Liver (tissue), 9 donors: ENCODE measurements around the gene ABCC9. TPM values are rescaled to one million over a fixed set of nuclear protein-coding genes. Genes with fewer than 3 reads are reported as not detected.

Experiments
- DNase-seq: peaks from one replicate; pipeline ENCODE4 v3.0.0-alpha.2; 2017; ENCODE audit warnings: low spot score
- H3K27ac ChIP-seq, 2 donors: one replicate each; pipeline ENCODE4 v1.7.0; 2013; ENCODE audit warnings: inconsistent platforms in 2 of 2, low read length in 2 of 2, control low read depth in 1 of 2, low read depth in 1 of 2, mild to moderate bottlenecking in 1 of 2
- H3K27me3 ChIP-seq, 4 donors: one replicate each; pipeline versions ENCODE4 v1.6.1 to v1.7.0; 2013; ENCODE audit warnings: low read length in 3 of 4, inconsistent platforms in 1 of 4, mild to moderate bottlenecking in 1 of 4, moderate library complexity in 1 of 4; ENCODE audit not compliant: control insufficient read depth in 4 of 4, insufficient read depth in 4 of 4
- H3K36me3 ChIP-seq, 4 donors: one replicate each; pipeline versions ENCODE4 v1.6.1 to v1.7.0; 2013; ENCODE audit warnings: low read length in 3 of 4, mild to moderate bottlenecking in 3 of 4, low read depth in 1 of 4, moderate library complexity in 1 of 4; ENCODE audit not compliant: control insufficient read depth in 4 of 4, insufficient read depth in 3 of 4
- H3K4me1 ChIP-seq, 4 donors: one replicate each; pipeline versions ENCODE4 v1.6.1 to v1.7.0; 2013; ENCODE audit warnings: low read length in 3 of 4, mild to moderate bottlenecking in 3 of 4, moderate library complexity in 1 of 4; ENCODE audit not compliant: control insufficient read depth in 4 of 4, insufficient read depth in 4 of 4
- H3K4me3 ChIP-seq, 3 donors: one replicate each; pipeline versions ENCODE4 v1.6.1 to v1.7.0; 2013; ENCODE audit warnings: low read length in 3 of 3, control low read depth in 1 of 3, low read depth in 1 of 3, mild to moderate bottlenecking in 1 of 3
- H3K9ac ChIP-seq, 2 donors: one replicate each; pipeline ENCODE4 v1.7.0; 2013; ENCODE audit warnings: low read length in 2 of 2, mild to moderate bottlenecking in 2 of 2, moderate library complexity in 2 of 2, control low read depth in 1 of 2, low read depth in 1 of 2
- H3K9me3 ChIP-seq, 4 donors: one replicate each; pipeline versions ENCODE4 v1.6.1 to v1.7.0; 2013; ENCODE audit warnings: low read length in 3 of 4; ENCODE audit not compliant: control insufficient read depth in 4 of 4
- ATF3 ChIP-seq: IDR thresholded peaks from 2 replicates; pipeline ENCODE4 v1.6.1; 2016; ENCODE audit warnings: antibody characterized with exemption
- CTCF ChIP-seq: fragments of 150-350 bp; IDR thresholded peaks from 2 replicates; pipeline ENCODE4 v1.5.1; 2017; ENCODE audit warnings: improper control_type of control experiment, low read depth, low read length; ENCODE audit not compliant: missing input control
- EGR1 ChIP-seq, 2 donors: IDR thresholded peaks; 2 replicates each; pipeline ENCODE4 v1.6.1; 2016 to 2018; ENCODE audit warnings: antibody characterized with exemption in 2 of 2, low read depth in 2 of 2
- FOXA1 ChIP-seq: IDR thresholded peaks from 2 replicates; pipeline ENCODE4 v1.6.1; 2016; ENCODE audit warnings: antibody characterized with exemption
- FOXA2 ChIP-seq: IDR thresholded peaks from 2 replicates; pipeline ENCODE4 v1.6.1; 2016; ENCODE audit warnings: antibody characterized with exemption
- GABPA ChIP-seq, 2 donors: IDR thresholded peaks in 1 of 2; conservative IDR thresholded peaks in 1 of 2; 2 replicates each; pipeline ENCODE4 v1.6.1; 2016; ENCODE audit warnings: antibody characterized with exemption in 2 of 2, mild to moderate bottlenecking in 1 of 2, moderate library complexity in 1 of 2
- HNF4A ChIP-seq, 2 donors: conservative IDR thresholded peaks; 2 replicates each; pipeline ENCODE4 v1.6.1; 2016; ENCODE audit warnings: antibody characterized with exemption in 2 of 2, mild to moderate bottlenecking in 2 of 2
- HNF4G ChIP-seq: IDR thresholded peaks from 2 replicates; pipeline ENCODE4 v1.6.1; 2016; ENCODE audit warnings: antibody characterized with exemption
- JUND ChIP-seq, 2 donors: IDR thresholded peaks; 2 replicates each; pipeline ENCODE4 v1.6.1; 2016; ENCODE audit warnings: antibody characterized with exemption in 2 of 2
- NR2F2 ChIP-seq: IDR thresholded peaks from 2 replicates; pipeline ENCODE4 v1.6.1; 2016; ENCODE audit warnings: antibody characterized with exemption
- RAD21 ChIP-seq, 2 donors: IDR thresholded peaks; 2 replicates each; pipeline ENCODE4 v1.6.1; 2016; ENCODE audit warnings: antibody characterized with exemption in 2 of 2, mild to moderate bottlenecking in 2 of 2
- RXRA ChIP-seq, 2 donors: IDR thresholded peaks; 2 replicates each; pipeline ENCODE4 v1.6.1; 2017 to 2018; ENCODE audit warnings: antibody characterized with exemption in 2 of 2, mild to moderate bottlenecking in 1 of 2
- SP1 ChIP-seq: IDR thresholded peaks from 2 replicates; pipeline ENCODE4 v1.6.1; 2018; ENCODE audit warnings: antibody characterized with exemption, mild to moderate bottlenecking
- TAF1 ChIP-seq: conservative IDR thresholded peaks from 2 replicates; pipeline ENCODE4 v1.6.1; 2016; ENCODE audit warnings: antibody characterized with exemption, mild to moderate bottlenecking
- YY1 ChIP-seq: IDR thresholded peaks from 2 replicates; pipeline ENCODE4 v1.6.1; 2016; ENCODE audit warnings: antibody characterized with exemption, mild to moderate bottlenecking
- WGBS: extraction: QIAGEN DNeasy Blood & Tissue Kit; methylation state at CpG from one replicate; pipeline ENCODE4 v1.1.7; 2013; 5-methylcytosine and 5-hydroxymethylcytosine counted together
- polyA plus RNA-seq, 2 donors: library from polyadenylated mRNA; stranded (reverse) in 1 of 2; unstranded in 1 of 2; fragments of 200-250 nt in 1 of 2; fragments of >200 nt in 1 of 2; fragmentation: Nextera tagmentation in 1 of 2; extraction: Ambion mirVana in 1 of 2; gene quantifications; one replicate each; pipeline versions ENCODE4 v1.2.1 to v1.2.3, GENCODE V29; 2013 to 2015
- total RNA-seq, 2 donors: library from RNA; depleted of rRNA; stranded (reverse); fragments of >200 nt; gene quantifications; one replicate each; pipeline ENCODE4 v1.2.3, GENCODE V29; 2014
- TF ChIP-seq, protein P1 (sequence below): IDR thresholded peaks from 2 replicates; pipeline ENCODE4 v1.6.1; 2016; ENCODE audit warnings: antibody characterized with exemption
- TF ChIP-seq, protein P2 (sequence below): IDR thresholded peaks from 2 replicates; pipeline ENCODE4 v1.6.1; 2016; ENCODE audit warnings: antibody characterized with exemption, mild to moderate bottlenecking
- TF ChIP-seq, protein P3 (sequence below): IDR thresholded peaks from 2 replicates; pipeline ENCODE4 v1.6.1; 2016; ENCODE audit warnings: antibody characterized with exemption
- donor health status: healthy.
- donor health status: healthy.
- donor health status: healthy.
- donor health status: healthy.
- donor health status: healthy.

The ABCC9 gene
- total and polyA plus RNA-seq, 4 donors = 2.7 to 55.6 (median 10.7) TPM

GRCh38 chr12:21828136-21828775 lies 113.0 kb downstream of the ABCC9 start:
- Histone ChIP-seq H3K36me3 (peaks cover 0 to 4% (median 0%) of the 10 kb centered on the region in 4 donors), H3K9me3 (no peaks in the 10 kb centered on the region), H3K27ac (peak overlapping the region; percentile 66 to 70), H3K9ac (no peak overlapping the region), H3K4me1 (peaks cover 4 to 41% (median 28%) of the 10 kb centered on the region in 4 donors), H3K27me3 (no peaks in the 10 kb centered on the region), H3K4me3 (no peak overlapping the region)
- WGBS = 73% methylated on average over 4 of the region's 4 CpGs
- TF ChIP-seq ATF3 = peak; percentile 13
- no peak for TF ChIP-seq NR2F2
- no peak for TF ChIP-seq EGR1 (IDR thresholded peaks at IDR 0.05; ENCODE audit: low read depth in 2 of 2)
- peak in 1 of 2 donors; percentile 56 for TF ChIP-seq HNF4A (conservative IDR thresholded peaks at IDR 0.05)
- no peak for TF ChIP-seq FOXA2
- no peak for TF ChIP-seq RAD21 (IDR thresholded peaks at IDR 0.05)
- TF ChIP-seq JUND (IDR thresholded peaks at IDR 0.05) = peak in 1 of 2 donors; percentile 11
- no peak for DNase-seq

DNA sequence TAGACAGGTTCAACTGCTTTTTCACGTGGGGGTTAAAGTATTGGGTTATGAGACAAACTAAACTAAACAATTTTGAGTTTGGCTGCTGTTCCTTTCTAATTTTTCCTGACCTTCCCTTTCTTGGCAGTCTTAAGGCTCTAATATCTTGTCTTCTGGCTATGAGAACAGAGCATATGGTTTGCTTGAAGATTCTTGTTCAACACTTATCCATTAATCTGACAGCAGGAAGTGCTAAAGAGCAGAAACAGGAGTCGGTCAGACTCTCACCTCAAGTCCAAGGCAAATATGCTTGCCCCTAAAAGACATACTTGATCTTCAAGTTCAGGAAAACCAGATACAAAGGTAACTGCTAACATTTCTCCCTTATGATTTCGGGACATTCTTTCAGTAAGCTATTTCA lies 114.1 kb downstream of the ABCC9 start:
- peaks cover 4 to 47% (median 33%) of the 10 kb centered on the region in 4 donors for H3K4me1 ChIP-seq
- no peaks in the 10 kb centered on the region for H3K9me3 ChIP-seq
- H3K27ac ChIP-seq = peak overlapping the region; percentile 66 to 70
- DNase-seq = no peak
- peak in 1 of 2 donors; percentile 3 for TF ChIP-seq HNF4A (conservative IDR thresholded peaks at IDR 0.05)
- no peak for TF ChIP-seq EGR1 (IDR thresholded peaks at IDR 0.05; ENCODE audit: low read depth in 2 of 2)
- no peak for TF ChIP-seq GABPA (IDR thresholded peaks at IDR 0.05 in 1 of 2, conservative IDR thresholded peaks at IDR 0.05 in 1 of 2)
- no peak overlapping the region for H3K4me3 ChIP-seq
- peaks cover 0 to 4% (median 0%) of the 10 kb centered on the region in 4 donors for H3K36me3 ChIP-seq
- WGBS = 31% methylated on average over 3 of the region's 3 CpGs
- H3K27me3 ChIP-seq = no peaks in the 10 kb centered on the region
- H3K9ac ChIP-seq = no peak overlapping the region

DNA sequence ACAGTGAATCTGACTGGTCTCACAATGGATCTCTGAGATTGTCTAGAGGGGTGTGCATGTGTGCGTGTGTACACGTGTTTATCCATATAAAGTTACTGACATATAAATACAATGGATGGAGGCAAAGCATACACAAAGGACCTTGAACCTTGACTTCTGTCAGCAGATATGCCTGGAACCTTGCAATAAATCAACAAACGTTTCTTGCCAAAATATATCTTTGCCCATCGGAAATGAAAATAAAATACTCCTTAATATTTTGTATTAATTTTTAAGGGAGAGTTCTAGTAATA lies 114.7 kb downstream of the ABCC9 start:
- Histone ChIP-seq H3K27ac (peak overlapping the region; percentile 66 to 70), H3K9me3 (no peaks in the 10 kb centered on the region), H3K4me1 (peaks cover 4 to 47% (median 33%) of the 10 kb centered on the region in 4 donors), H3K9ac (no peak overlapping the region), H3K4me3 (no peak overlapping the region), H3K36me3 (peaks cover 0 to 4% (median 0%) of the 10 kb centered on the region in 4 donors), H3K27me3 (no peaks in the 10 kb centered on the region)
- 28% methylated on average over 4 of the region's 4 CpGs for WGBS
- DNase-seq = no peak
- TF ChIP-seq TAF1 = no peak
- peak; percentile 23 for TF ChIP-seq YY1
- TF ChIP-seq GABPA (IDR thresholded peaks at IDR 0.05 in 1 of 2, conservative IDR thresholded peaks at IDR 0.05 in 1 of 2) = no peak
- TF ChIP-seq, protein P1, sequence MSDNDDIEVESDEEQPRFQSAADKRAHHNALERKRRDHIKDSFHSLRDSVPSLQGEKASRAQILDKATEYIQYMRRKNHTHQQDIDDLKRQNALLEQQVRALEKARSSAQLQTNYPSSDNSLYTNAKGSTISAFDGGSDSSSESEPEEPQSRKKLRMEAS = no peak
- peak; percentile 10 for TF ChIP-seq HNF4G
- no peak for TF ChIP-seq EGR1 (IDR thresholded peaks at IDR 0.05; ENCODE audit: low read depth in 2 of 2)
- TF ChIP-seq RXRA (IDR thresholded peaks at IDR 0.05) = peak; percentile 13 to 28
- peak; percentile 36 for TF ChIP-seq FOXA2
- no peak for TF ChIP-seq SP1
- TF ChIP-seq FOXA1 = no peak
- TF ChIP-seq ATF3 = no peak
- no peak for TF ChIP-seq RAD21 (IDR thresholded peaks at IDR 0.05)
- TF ChIP-seq, protein P2, sequence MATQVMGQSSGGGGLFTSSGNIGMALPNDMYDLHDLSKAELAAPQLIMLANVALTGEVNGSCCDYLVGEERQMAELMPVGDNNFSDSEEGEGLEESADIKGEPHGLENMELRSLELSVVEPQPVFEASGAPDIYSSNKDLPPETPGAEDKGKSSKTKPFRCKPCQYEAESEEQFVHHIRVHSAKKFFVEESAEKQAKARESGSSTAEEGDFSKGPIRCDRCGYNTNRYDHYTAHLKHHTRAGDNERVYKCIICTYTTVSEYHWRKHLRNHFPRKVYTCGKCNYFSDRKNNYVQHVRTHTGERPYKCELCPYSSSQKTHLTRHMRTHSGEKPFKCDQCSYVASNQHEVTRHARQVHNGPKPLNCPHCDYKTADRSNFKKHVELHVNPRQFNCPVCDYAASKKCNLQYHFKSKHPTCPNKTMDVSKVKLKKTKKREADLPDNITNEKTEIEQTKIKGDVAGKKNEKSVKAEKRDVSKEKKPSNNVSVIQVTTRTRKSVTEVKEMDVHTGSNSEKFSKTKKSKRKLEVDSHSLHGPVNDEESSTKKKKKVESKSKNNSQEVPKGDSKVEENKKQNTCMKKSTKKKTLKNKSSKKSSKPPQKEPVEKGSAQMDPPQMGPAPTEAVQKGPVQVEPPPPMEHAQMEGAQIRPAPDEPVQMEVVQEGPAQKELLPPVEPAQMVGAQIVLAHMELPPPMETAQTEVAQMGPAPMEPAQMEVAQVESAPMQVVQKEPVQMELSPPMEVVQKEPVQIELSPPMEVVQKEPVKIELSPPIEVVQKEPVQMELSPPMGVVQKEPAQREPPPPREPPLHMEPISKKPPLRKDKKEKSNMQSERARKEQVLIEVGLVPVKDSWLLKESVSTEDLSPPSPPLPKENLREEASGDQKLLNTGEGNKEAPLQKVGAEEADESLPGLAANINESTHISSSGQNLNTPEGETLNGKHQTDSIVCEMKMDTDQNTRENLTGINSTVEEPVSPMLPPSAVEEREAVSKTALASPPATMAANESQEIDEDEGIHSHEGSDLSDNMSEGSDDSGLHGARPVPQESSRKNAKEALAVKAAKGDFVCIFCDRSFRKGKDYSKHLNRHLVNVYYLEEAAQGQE = no peak
- TF ChIP-seq JUND (IDR thresholded peaks at IDR 0.05) = peak in 1 of 2 donors; percentile 20
- TF ChIP-seq, protein P3, sequence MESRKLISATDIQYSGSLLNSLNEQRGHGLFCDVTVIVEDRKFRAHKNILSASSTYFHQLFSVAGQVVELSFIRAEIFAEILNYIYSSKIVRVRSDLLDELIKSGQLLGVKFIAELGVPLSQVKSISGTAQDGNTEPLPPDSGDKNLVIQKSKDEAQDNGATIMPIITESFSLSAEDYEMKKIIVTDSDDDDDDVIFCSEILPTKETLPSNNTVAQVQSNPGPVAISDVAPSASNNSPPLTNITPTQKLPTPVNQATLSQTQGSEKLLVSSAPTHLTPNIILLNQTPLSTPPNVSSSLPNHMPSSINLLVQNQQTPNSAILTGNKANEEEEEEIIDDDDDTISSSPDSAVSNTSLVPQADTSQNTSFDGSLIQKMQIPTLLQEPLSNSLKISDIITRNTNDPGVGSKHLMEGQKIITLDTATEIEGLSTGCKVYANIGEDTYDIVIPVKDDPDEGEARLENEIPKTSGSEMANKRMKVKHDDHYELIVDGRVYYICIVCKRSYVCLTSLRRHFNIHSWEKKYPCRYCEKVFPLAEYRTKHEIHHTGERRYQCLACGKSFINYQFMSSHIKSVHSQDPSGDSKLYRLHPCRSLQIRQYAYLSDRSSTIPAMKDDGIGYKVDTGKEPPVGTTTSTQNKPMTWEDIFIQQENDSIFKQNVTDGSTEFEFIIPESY = no peak
- TF ChIP-seq NR2F2 = no peak
- no peak for TF ChIP-seq CTCF
- peak; percentile 71 to 74 for TF ChIP-seq HNF4A (conservative IDR thresholded peaks at IDR 0.05)
